ENCODE measurements around the gene CCBE1. TPM values are rescaled to one million over a fixed set of nuclear protein-coding genes. Genes with fewer than 3 reads are reported as not detected.
"Not testable (repeated sequence)": the region's sequence is repeated elsewhere in the genome, so short reads cannot be mapped to it uniquely, and the experiment has no call there.

CCBE1 gene
- total RNA-seq, 1 donor from 2014 or later = 0.67 TPM

DNA sequence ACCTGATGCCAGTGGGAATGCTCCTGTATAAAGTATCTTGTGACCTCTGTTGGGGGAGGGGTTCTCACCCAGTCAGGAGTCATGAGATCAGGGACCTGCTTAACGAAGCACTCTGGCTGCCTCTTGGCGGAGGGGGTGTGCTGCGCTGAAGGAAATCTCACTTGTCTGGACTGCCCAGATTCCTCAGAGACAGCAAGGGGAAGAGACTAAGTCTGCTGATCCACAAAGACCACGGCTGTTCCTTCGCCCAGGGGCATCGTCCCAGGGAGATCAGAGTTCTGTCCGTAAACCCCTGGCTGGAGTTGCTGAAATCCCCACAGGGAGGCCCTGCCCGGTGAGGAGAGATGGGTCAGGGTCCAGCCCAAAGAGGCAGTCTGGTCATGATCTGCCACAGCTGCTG, 168.4 kb downstream of the CCBE1 start:
- intact Hi-C loops (cut with DNase I) = no loop called here
- no peak for ATAC-seq
- DNase-seq (ENCODE audit: low spot score) = no peak

DNA sequence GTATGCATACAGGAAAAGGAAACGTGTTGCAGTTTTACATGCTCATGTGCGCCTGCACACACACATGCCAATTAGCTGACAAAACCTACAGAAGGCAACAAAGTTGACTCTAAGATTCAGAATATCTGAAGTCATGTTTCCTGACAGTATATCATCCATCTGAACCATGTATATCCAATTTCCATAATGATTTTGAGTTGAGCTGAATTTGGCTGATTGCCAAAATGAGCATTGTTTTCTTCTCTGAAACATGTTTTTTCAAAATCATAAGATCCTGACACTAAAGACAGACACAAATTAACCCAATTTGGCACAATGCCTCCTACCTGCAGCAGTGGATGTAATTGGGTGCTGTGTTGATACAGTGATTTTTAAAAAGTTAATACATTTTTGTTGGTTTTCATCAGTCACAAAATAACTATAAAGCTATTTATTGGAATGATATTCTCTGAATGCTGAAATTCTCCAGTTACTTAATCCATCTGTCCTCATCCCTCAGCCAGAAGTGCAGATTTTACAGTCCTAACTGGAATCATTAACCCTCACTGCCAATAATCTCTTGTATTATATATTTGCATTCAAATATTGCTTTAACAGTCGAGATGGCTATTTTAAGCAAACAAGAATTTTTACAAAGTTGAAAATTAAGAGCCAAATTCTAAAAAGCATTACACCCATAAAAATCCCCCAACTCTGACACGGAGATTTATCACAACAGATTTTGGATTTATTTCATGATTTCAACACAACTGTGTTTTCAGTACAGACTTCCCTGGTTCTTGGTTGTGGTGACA, 176.5 kb downstream of the CCBE1 start:
- DNase-seq (ENCODE audit: low spot score) (no peak), ATAC-seq (no peak)
- intact Hi-C loops (cut with DNase I) = no loop called here

DNA sequence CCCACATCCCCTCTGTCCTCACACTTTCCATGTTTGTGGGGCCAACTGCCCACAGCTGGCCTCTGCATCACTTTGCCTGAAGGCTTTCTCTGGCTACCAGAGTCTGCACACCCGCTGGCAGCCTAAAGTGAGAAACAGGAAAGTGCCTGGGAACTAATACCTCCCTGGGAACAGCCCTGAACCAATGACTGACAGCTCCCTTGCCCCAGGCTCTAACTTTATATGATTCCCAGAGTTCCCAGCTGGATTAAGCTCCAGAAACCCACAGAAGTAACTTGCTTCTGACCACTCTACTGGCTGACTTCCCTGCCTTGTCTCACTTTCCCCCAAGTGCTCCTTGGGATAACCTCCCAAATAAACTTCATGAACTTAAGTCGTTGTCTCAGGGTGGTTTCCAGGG, 178.5 kb downstream of the CCBE1 start:
- ATAC-seq (no peak), DNase-seq (ENCODE audit: low spot score) (no peak)
- intact Hi-C loops (cut with DNase I) = no loop called here

DNA sequence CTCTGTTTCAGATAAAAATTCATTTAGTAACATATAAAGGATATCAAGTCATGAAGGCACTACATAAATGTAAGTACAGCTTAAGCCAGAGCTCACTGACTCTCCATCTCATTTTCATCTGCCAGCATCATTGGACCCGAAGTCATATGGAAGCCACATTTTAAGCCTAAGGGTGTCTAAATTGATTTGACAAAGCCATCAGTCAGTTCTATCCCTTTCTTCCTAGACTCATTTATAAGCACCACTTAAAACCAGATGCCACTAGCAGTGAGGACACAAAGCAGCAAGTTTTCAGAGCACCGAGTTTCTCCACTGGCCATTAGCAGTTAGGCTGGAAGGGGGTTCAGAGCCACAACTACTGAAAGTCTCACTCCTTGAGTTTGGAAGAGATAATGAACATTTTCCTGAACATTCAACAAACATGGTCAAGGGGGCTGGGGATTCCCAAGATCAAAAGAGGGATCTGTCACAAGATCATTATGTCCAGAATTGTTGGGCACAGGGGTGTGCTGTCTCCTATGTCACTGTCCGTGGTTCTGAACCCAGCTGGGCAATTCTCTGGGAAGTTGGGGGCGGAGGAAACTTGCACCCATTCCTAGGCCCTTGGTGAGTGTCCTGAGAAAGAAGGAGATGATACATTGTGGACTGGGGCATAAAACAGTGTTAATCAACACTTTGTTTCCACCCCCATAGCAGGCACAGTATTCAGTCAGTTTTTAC, 179.6 kb downstream of the CCBE1 start:
- ATAC-seq = no peak
- no peak for DNase-seq (ENCODE audit: low spot score)
- intact Hi-C loops (cut with DNase I) = no loop called here

DNA sequence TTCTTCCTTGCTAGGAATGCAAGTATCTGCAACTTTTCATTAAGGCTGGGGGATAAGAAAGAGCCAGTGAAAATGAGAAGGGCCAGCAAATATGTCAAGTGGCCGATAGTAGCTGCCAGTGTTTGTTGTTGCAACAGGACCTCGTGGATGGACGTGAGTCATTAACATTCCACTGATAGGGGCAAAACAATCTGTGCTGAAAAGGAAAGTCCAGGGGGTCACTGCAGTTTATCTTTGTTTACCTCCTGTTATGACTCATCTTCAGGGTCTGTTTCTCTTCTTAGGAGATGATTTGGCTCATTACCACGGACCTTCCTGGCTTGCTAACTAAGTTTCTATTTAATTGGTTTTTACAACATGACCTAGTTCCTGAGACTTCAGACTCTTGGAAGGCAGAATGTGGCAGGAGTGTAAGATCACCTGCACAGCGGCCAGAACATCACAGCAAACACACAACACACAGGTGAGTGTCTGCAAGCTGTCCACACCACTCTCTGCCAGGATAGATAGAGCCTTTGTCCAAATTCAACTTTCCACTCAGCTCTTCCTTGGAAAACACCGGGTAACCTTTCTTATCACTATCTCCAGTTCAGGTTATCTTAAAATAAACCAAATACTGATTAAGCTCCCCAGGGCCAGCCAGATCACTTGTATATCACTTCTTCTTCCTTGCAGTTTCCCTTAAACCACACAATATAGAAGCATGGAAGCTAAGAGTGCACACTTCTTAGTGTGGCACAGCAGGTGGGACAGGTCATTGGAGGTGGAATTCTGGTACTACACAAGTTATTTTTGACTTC, 180.7 kb downstream of the CCBE1 start:
- intact Hi-C loops (cut with DNase I) = no loop called here
- ATAC-seq = peak; percentile 74
- no peak for DNase-seq (ENCODE audit: low spot score)

DNA sequence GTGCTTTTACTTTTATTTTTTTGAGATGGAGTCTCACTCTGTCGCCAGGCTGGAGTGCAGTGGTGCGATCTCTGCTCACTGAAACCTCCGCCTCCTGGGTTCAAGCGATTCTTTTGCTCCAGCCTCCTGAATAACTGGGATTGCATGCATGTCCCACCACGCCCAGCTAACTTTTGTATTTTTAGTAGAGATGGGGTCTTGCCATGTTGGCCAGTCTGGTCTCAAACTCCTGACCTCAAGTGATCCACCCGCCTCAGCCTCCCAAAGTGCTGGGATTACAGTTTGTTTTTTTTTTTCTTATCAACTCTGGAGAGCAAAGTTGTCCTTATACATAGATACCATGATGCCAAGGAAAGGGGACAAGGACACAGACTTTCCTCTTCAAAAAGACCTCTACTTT, 181.3 kb downstream of the CCBE1 start:
- ATAC-seq; DNase-seq (ENCODE audit: low spot score); intact Hi-C loops (cut with DNase I): not testable (repeated sequence)

DNA sequence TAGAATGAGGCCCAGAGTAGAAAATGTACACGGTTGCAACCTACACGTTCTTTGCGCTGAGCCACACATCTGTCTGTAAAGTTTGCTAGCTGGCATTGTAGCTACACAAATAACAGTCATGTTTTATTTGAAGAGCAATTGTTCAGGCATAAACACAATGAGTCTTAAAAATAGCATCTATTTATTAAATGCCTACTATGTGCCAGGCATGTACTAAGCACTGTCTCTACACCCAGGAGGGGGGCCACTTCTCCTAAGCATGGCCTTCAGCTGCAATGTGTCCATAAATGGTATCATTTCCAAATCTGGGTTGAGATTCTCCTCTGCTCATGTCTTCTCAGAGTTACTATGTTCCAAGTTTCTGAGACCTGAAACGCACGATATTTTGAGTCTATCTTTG, 182.1 kb downstream of the CCBE1 start:
- intact Hi-C loops (cut with DNase I) = no loop called here
- DNase-seq (ENCODE audit: low spot score) (no peak), ATAC-seq (no peak)

DNA sequence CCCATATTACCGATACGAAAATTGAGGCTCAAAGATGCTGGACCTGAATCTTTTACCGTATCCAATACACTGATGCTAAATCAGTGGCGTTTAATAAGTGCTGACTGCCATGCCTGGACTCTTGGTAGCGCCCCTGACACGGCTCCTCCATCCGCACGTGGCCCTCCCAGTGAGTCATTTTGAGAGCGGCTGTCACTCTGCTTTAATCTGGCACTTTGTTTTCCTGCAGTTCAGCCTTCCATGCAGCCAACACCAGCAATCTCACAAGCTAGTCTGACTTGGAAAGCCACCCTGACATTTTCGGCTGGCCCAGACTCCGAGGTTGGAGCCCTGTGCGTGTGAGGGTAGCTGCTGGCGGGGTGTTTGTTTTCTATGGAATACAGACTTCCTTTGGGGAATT, 183.0 kb downstream of the CCBE1 start:
- DNase-seq (ENCODE audit: low spot score) = peak; percentile 73
- intact Hi-C loops (cut with DNase I) = no loop called here
- ATAC-seq = peak; percentile 89

DNA sequence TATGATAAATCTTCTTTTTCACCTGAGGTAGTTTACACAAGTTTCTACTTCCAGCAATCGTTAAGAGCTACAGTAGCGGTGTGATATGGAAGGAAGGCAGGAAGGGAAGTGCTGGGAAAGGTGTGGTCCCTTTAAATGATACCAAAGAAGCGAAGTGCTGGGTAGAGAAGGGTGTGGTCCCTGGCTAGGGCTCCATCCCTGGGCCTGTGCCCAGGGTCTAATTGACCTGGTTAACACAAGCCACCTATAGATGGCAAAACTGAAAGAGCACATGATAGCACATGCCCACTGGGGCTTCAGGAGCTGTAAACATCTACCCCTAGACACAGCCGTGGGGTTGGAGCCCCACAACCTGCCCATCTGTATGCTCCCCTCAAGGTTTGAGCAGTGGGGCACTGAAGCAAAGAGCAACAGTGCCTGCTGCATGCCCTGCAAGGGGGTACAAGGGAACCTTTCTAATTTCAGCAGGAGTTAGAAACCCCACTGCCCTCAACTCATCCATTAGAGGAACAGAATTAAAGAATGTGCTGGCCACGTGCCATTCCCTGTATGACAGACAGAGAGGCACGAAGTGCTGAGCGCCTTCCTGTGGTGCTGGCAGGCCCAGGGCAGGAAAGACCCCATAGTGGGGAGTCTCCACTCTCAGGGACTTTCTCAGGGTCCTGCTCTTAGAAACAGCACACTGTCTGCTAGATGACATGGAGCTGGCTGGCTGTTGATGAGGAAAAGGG, 185.0 kb downstream of the CCBE1 start:
- intact Hi-C loops (cut with DNase I) = no loop called here
- ATAC-seq = no peak
- DNase-seq (ENCODE audit: low spot score) = no peak

DNA sequence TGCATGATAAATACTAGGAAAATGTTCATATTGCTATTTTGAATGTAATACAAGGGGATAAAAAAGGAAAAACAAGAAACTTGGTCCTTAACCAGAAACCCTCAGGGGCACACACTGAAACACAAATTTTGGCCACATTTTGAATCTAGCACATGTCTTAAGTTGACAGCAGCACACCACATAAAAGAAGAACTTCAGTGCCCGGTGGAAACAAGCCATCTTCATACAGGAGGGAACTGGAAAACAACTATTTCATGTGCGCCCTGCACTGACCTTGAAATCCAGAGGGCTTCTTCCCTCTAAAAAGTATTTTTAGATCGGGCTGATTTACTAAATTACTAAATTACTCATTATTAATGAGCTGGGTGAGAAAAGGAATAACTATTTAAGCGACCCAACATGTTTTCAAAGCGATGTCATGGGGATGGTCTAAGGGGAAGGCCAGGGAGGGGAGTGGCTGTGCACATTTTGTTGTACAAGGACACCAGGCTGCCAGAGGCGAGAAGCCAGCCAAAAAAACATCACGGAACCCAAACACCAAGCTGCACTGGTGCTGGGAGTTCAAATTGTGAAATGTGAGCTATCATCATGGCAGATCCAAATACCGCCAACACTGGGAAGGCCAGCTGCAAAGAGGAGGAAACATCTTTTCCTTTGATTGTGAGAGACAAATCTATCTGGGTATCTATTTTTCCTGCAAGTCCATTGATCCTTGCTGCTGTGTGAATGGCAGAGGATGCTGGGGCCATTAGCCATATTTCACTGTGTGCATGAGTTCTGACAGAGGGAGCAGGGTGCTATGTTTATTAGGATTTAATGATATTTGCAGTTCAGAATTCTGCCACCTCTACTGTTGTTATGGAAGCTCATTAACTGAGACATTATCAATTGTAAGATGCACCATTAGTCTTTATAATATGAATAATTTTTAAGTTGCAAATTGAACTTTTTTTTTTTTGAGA, 187.5 kb downstream of the CCBE1 start:
- ATAC-seq = peak; percentile 71
- DNase-seq (ENCODE audit: low spot score) = no peak
- intact Hi-C loops (cut with DNase I) = no loop called here

DNA sequence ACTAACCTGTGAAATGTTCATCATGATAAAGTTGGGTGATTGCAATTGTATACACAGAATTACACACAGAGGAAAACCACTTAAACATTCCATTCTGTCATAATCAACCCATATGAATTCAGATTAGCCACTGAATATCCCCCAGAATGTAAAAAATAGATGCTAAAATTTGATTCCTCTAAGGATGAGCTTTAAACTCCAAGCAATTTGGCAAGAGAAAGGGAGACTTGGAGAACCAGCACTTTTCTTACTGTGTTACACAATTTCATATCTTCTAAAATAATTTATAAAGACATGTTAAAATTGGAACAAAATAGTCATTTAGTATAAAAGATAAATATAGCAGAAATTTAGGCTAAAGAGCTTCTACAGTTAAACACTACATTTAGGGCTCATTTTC, 191.9 kb downstream of the CCBE1 start:
- intact Hi-C loops (cut with DNase I) = no loop called here
- ATAC-seq (no peak), DNase-seq (ENCODE audit: low spot score) (no peak)

DNA sequence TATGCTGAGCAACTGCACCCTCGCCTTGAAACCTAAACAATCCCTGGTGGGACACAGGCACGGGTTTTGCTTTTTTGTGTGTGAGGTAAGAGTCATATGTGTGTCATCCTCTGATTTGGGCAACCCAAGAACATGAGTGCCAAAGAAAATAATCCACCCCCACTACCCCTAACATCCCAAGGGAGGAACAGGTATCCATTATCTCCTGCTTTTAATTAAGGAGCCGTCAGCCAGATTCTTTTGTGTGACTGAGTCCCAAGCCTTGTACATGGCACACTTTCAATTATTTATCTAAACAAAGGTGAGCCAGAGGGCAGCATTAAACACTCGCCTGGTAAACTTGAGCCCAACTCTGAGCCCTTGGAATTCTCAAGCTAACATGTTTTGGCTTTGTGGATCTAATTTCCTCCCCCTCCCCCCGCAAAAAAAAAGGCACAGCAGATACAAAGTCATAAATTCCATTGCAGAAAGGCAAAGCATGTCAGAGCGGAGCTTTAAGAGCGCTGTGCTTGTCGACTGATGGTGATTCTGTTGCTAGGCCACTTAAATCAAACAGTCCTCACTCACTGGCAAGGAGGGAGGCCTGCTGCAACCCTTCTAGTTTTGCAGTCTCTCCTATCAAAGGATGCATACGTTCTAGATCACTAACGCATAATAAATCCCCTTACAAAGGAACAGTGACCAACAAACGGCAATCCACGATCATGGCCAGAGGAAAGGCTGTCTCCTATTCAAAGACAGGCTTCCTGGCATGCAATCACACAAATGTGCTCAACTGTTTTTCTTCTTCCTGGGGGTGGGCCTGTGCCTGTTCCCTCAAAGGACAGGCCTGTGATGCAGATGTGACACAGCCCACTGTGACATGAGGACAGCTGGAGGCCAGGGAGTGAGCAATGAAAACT, 194.7 kb downstream of the CCBE1 start:
- DNase-seq (ENCODE audit: low spot score) (no peak), ATAC-seq (peak; percentile 79)
- intact Hi-C loops (cut with DNase I) = no loop called here

DNA sequence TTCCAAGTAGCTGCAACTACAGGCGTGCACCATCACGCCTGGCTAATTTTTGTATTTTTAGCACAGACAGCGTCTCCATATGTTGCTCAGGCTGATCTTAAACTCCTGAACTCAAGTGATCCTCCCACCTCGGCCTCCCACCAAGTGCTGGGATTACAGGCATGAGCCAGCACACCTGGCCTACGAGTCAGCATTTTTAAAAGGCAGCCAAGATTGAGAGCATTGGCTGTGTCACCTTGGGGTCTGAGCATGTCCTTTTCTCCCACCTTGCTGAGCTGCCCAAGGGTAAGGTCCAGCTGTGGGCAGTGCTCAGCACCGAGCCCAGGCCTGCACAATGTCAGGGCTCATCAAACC, 195.3 kb downstream of the CCBE1 start:
- intact Hi-C loops (cut with DNase I) = no loop called here
- no peak for DNase-seq (ENCODE audit: low spot score)
- ATAC-seq = no peak

DNA sequence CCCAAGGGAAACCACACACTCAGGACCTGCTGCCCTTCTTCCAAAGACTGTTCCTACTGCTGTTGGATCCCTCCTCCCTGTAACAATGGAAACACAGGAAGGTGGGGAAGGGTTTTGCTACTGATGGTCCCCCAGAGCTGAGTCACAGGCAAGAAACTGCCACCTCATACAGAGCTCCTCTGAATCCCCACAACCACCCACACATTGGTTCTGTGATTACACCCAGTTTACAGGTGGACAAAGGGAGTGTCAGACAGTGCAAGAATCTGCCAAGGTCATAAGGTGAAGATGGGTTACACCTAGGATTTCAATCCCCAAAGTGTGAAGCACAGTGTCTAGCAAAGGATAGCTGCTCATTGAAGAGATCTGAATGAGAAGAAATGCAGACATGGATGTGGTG, 196.5 kb downstream of the CCBE1 start:
- DNase-seq (ENCODE audit: low spot score) (no peak), ATAC-seq (no peak)
- intact Hi-C loops (cut with DNase I) = no loop called here

DNA sequence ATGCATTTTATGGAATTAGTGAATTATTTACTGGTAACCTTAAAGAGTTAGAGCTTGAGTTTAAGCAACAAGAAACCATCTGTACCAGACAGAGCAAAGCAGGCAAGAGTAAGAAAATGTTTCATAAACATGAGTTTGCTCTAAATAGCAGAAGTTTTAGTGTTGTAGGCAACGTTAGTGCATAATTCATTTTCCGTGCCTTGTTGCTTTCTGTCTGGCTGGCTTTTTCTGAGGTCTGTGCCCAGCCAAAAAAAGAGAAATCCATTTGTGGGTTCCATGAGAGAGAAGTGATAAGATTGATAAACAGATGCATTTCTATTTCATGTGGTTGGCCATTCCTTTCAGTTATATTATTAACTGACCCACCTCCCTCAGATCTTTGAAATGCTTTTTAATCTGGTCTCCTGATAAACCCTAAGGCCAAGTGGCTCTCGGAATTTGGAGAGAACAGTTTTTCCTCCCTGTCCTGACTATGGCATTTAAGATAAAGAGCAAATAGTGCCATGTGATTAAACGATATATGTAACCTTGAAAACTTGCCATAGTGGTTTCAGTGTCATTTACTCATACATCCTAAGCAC, 198.6 kb downstream of the CCBE1 start:
- intact Hi-C loops (cut with DNase I) = no loop called here
- no peak for ATAC-seq
- DNase-seq (ENCODE audit: low spot score) = no peak

DNA sequence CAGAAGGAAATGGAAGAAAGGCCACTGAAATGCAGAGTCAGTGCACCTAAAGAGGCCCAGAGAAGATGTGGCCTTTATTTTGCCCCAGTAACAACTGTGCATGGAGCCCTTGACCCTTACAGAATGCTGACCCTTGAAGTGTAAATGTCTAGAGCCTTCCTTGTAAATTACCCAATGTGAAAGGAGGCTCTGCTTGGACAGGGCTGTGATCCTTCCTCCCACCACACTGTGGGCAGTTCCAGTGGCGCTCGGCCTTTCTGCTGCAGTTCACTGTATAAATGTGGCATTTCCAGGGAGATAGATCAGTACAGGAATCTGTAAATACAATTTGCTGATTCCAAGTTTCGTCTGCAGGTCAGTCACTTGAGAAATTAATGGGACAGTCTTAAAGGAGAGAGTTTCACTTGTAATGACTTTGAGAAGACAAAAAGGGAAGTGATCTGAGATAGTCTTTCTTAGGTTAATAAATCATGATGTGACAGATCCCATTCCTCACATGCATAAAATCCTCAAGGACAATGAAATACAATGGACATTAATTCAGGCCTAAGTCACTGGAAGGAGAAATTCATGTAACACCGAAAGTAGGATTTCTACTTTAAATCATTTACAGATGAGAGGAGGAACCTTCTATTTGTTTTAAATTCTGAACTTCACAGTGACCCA, 204.3 kb downstream of the CCBE1 start:
- no peak for DNase-seq (ENCODE audit: low spot score)
- intact Hi-C loops (cut with DNase I) = no loop called here
- no peak for ATAC-seq

Data from sciatic nerve (tissue), 2 donors.